ENCODE measurements around the gene TCF12.
A peak's percentile ranks its signal among the peaks of the same experiment; 100 is the strongest.
"Not testable (repeated sequence)": the region's sequence is repeated elsewhere in the genome, so short reads cannot be mapped to it uniquely, and the experiment has no call there.

The TCF12 gene

DNA sequence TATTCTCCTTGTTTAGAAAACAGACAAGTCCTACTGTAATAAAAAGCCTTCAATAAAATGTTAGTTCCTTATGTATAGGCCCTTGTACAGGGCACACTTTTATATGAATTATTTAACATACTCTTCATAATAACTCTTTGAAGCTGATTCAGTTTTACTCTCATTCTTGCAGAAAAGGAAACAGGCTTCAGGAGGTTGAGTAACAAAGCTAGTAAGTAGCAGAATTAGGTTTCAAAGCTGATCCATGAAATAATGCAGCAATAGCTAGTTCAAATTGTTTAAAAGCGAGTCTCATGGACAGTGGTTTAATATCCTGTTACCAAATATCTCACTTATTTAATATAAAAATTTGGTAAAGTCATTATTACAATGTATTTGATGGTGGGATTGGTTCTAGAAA, 25.0 kb downstream of the TCF12 start:
- H3K9me3 Mint-ChIP-seq, result peaks cover 18% of the 10 kb centered on the region
- no peaks in the 10 kb centered on the region for H3K27me3 Mint-ChIP-seq (ENCODE audit: low read depth)
- peaks cover 2% of the 10 kb centered on the region for H3K4me1 Mint-ChIP-seq (ENCODE audit: low read depth)
- no peak for DNase-seq (ENCODE audit: low spot score)
- H3K4me3 Mint-ChIP-seq, result no peak overlapping the region
- no peak overlapping the region for H3K27ac Mint-ChIP-seq
- peaks cover 17% of the 10 kb centered on the region for H3K36me3 Mint-ChIP-seq (ENCODE audit: low read depth)

DNA sequence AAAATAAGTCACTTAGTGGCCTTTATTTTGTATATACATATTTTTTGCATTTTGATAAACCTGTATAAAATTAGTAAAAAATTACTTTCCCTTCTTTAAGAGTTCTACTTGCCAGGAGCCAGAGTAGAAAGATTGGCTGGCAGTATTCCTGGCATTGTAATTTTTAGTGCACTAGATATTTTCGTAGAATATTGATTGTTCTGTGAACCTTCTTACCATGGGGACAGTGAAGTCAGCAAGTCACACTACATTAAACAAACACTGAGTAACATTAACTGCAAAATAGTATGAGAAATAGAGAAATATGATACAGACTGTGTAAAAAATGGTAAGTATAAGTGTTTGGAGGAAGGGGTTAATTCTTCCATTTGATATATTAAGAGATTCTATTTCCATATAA, 26.0 kb downstream of the TCF12 start:
- Mint-ChIP-seq H3K36me3 (ENCODE audit: low read depth) (peaks cover 13% of the 10 kb centered on the region), H3K27me3 (ENCODE audit: low read depth) (no peaks in the 10 kb centered on the region), H3K27ac (no peak overlapping the region), H3K4me3 (no peak overlapping the region), H3K9me3 (peaks cover 18% of the 10 kb centered on the region), H3K4me1 (ENCODE audit: low read depth) (peaks cover 3% of the 10 kb centered on the region)
- no peak for DNase-seq (ENCODE audit: low spot score)

GRCh38 chr15:56946150-56946549, 27.7 kb downstream of the TCF12 start:
- Mint-ChIP-seq H3K36me3 (ENCODE audit: low read depth) (peaks cover 14% of the 10 kb centered on the region), H3K27me3 (ENCODE audit: low read depth) (no peaks in the 10 kb centered on the region), H3K9me3 (peaks cover 18% of the 10 kb centered on the region), H3K4me1 (ENCODE audit: low read depth) (peaks cover 5% of the 10 kb centered on the region), H3K27ac (no peak overlapping the region), H3K4me3 (no peak overlapping the region)
- DNase-seq (ENCODE audit: low spot score), result no peak

GRCh38 chr15:56948000-56948763, 29.7 kb downstream of the TCF12 start:
- Mint-ChIP-seq H3K36me3 (ENCODE audit: low read depth) (peaks cover 18% of the 10 kb centered on the region), H3K4me3 (no peak overlapping the region), H3K27me3 (ENCODE audit: low read depth) (no peaks in the 10 kb centered on the region), H3K9me3 (peaks cover 21% of the 10 kb centered on the region), H3K27ac (no peak overlapping the region), H3K4me1 (ENCODE audit: low read depth) (peaks cover 3% of the 10 kb centered on the region)
- no peak for DNase-seq (ENCODE audit: low spot score)

GRCh38 chr15:56948764-56949101, 30.3 kb downstream of the TCF12 start:
- Mint-ChIP-seq H3K4me1 (ENCODE audit: low read depth) (peaks cover 3% of the 10 kb centered on the region), H3K27ac (no peak overlapping the region)

GRCh38 chr15:56950979-56951378, 32.5 kb downstream of the TCF12 start:
- H3K4me3 Mint-ChIP-seq, result no peak overlapping the region
- DNase-seq (ENCODE audit: low spot score), result no peak
- peaks cover 3% of the 10 kb centered on the region for H3K4me1 Mint-ChIP-seq (ENCODE audit: low read depth)
- peaks cover 28% of the 10 kb centered on the region for H3K36me3 Mint-ChIP-seq (ENCODE audit: low read depth)
- no peak overlapping the region for H3K27ac Mint-ChIP-seq
- no peaks in the 10 kb centered on the region for H3K27me3 Mint-ChIP-seq (ENCODE audit: low read depth)
- H3K9me3 Mint-ChIP-seq, result peaks cover 28% of the 10 kb centered on the region

More at GRCh38 chr15:56948764-56949101, 30.3 kb downstream of the TCF12 start:
- Mint-ChIP-seq H3K4me3 (no peak overlapping the region), H3K9me3 (peaks cover 23% of the 10 kb centered on the region), H3K27me3 (ENCODE audit: low read depth) (no peaks in the 10 kb centered on the region), H3K36me3 (ENCODE audit: low read depth) (peaks cover 19% of the 10 kb centered on the region)
- no peak for DNase-seq (ENCODE audit: low spot score)

- Mint-ChIP-seq H3K4me1 (ENCODE audit: low read depth) (peaks cover 5% of the 10 kb centered on the region), H3K9me3 (peaks cover 30% of the 10 kb centered on the region), H3K27me3 (ENCODE audit: low read depth) (peaks cover 2% of the 10 kb centered on the region), H3K27ac (no peak overlapping the region), H3K4me3 (no peak overlapping the region), H3K36me3 (ENCODE audit: low read depth) (peaks cover 31% of the 10 kb centered on the region)
- no peak for DNase-seq (ENCODE audit: low spot score)
Measured at GRCh38 chr15:56953790-56954189, 35.3 kb downstream of the TCF12 start.

GRCh38 chr15:56955011-56955410, 36.6 kb downstream of the TCF12 start:
- Mint-ChIP-seq H3K36me3 (ENCODE audit: low read depth) (peaks cover 31% of the 10 kb centered on the region), H3K9me3 (peaks cover 30% of the 10 kb centered on the region)
- H3K27me3 Mint-ChIP-seq (ENCODE audit: low read depth); H3K4me1 Mint-ChIP-seq (ENCODE audit: low read depth); DNase-seq (ENCODE audit: low spot score); H3K4me3 Mint-ChIP-seq; H3K27ac Mint-ChIP-seq: not testable (repeated sequence)

- Mint-ChIP-seq H3K27ac (no peak overlapping the region), H3K9me3 (peaks cover 30% of the 10 kb centered on the region), H3K27me3 (ENCODE audit: low read depth) (peaks cover 2% of the 10 kb centered on the region), H3K36me3 (ENCODE audit: low read depth) (peaks cover 28% of the 10 kb centered on the region), H3K4me3 (no peak overlapping the region), H3K4me1 (ENCODE audit: low read depth) (peaks cover 7% of the 10 kb centered on the region)
- no peak for DNase-seq (ENCODE audit: low spot score)
Measured at GRCh38 chr15:56956538-56956937, 38.1 kb downstream of the TCF12 start.

GRCh38 chr15:56957812-56958406, 39.5 kb downstream of the TCF12 start:
- peaks cover 8% of the 10 kb centered on the region for H3K4me1 Mint-ChIP-seq (ENCODE audit: low read depth)
- H3K4me3 Mint-ChIP-seq, result no peak overlapping the region
- no peak for DNase-seq (ENCODE audit: low spot score)
- peaks cover 5% of the 10 kb centered on the region for H3K27me3 Mint-ChIP-seq (ENCODE audit: low read depth)
- peaks cover 29% of the 10 kb centered on the region for H3K36me3 Mint-ChIP-seq (ENCODE audit: low read depth)
- no peak overlapping the region for H3K27ac Mint-ChIP-seq
- H3K9me3 Mint-ChIP-seq, result peaks cover 27% of the 10 kb centered on the region

DNA sequence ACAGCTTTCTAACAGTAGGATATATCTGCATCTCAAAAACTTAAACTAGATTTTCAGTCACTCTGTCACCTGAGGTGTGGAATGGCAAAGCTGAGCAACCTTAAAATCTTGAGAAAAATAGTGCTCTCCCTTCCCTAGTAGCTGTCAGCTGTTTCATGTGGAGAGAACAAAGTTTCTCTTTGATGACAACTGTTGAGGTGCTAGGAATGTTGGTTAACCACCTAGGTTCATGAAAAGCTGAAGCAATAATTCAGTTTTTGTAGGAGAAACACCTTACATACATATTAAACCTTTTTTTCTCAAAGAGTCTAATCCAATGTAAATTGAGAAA, 40.8 kb downstream of the TCF12 start:
- Mint-ChIP-seq H3K27ac (no peak overlapping the region), H3K9me3 (peaks cover 22% of the 10 kb centered on the region), H3K4me1 (ENCODE audit: low read depth) (peaks cover 17% of the 10 kb centered on the region), H3K4me3 (no peak overlapping the region), H3K36me3 (ENCODE audit: low read depth) (peaks cover 25% of the 10 kb centered on the region), H3K27me3 (ENCODE audit: low read depth) (peaks cover 12% of the 10 kb centered on the region)
- DNase-seq (ENCODE audit: low spot score), result no peak

GRCh38 chr15:56960116-56960515, 41.7 kb downstream of the TCF12 start:
- H3K27ac Mint-ChIP-seq, result no peak overlapping the region
- H3K27me3 Mint-ChIP-seq (ENCODE audit: low read depth), result peaks cover 15% of the 10 kb centered on the region
- peaks cover 16% of the 10 kb centered on the region for H3K36me3 Mint-ChIP-seq (ENCODE audit: low read depth)
- peaks cover 20% of the 10 kb centered on the region for H3K4me1 Mint-ChIP-seq (ENCODE audit: low read depth)
- peaks cover 14% of the 10 kb centered on the region for H3K9me3 Mint-ChIP-seq
- H3K4me3 Mint-ChIP-seq, result no peak overlapping the region
- DNase-seq (ENCODE audit: low spot score), result no peak

DNA sequence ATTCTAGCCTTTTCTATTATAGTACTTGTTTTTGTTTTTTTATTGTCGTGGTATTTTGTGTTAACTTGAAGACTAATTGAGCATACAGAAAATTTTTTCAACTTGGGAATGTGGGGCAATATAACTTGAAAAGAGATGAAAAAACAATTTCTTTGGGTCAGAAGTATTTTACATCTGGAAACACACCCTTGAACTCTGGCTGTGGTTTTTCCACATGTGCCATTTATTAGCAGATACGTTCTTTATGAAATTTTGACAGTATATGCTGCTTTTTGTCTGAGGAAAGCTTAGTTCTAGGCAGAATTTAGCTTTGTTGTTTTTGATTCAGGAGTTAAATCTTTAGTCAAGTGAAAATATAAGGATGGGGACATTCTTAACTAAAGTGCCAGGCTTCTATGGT, 44.7 kb downstream of the TCF12 start:
- Mint-ChIP-seq H3K4me1 (ENCODE audit: low read depth) (peaks cover 24% of the 10 kb centered on the region), H3K36me3 (ENCODE audit: low read depth) (peaks cover 3% of the 10 kb centered on the region), H3K27ac (no peak overlapping the region), H3K27me3 (ENCODE audit: low read depth) (peaks cover 13% of the 10 kb centered on the region), H3K9me3 (no peaks in the 10 kb centered on the region), H3K4me3 (no peak overlapping the region)
- DNase-seq (ENCODE audit: low spot score), result no peak

- H3K4me1 Mint-ChIP-seq (ENCODE audit: low read depth), result peaks cover 22% of the 10 kb centered on the region
- DNase-seq (ENCODE audit: low spot score), result no peak
- no peak overlapping the region for H3K4me3 Mint-ChIP-seq
- H3K9me3 Mint-ChIP-seq, result no peaks in the 10 kb centered on the region
- H3K36me3 Mint-ChIP-seq (ENCODE audit: low read depth), result peaks cover 3% of the 10 kb centered on the region
- H3K27me3 Mint-ChIP-seq (ENCODE audit: low read depth), result peaks cover 13% of the 10 kb centered on the region
- H3K27ac Mint-ChIP-seq, result no peak overlapping the region
Measured at GRCh38 chr15:56963710-56964109, 45.3 kb downstream of the TCF12 start.

DNA sequence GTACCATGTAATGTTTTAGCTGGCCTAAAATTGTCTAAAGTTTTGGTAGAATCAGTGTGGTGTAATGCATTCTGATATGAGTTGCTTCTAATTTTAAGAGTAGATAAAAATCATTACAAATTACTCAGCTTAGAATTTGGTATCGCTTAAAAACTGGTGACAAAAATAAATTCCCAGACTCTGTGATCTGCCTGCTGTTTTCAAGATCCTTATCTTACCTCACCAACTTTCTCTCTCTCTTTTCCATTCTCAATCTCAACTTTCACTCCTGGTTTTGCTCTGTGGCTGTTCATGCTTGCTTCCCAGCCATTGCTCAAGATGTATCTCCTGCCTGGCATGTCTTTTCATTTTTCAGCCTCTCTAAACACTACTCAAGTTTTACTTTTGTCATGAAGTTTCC, 45.7 kb downstream of the TCF12 start:
- Mint-ChIP-seq H3K27me3 (ENCODE audit: low read depth) (peaks cover 13% of the 10 kb centered on the region), H3K27ac (no peak overlapping the region), H3K4me1 (ENCODE audit: low read depth) (peaks cover 24% of the 10 kb centered on the region), H3K36me3 (ENCODE audit: low read depth) (peaks cover 3% of the 10 kb centered on the region), H3K9me3 (no peaks in the 10 kb centered on the region), H3K4me3 (no peak overlapping the region)
- DNase-seq (ENCODE audit: low spot score), result peak; percentile 9

Measured in T-helper 2 cell treated with Interferon-gamma antibody and Interleukin-4, amounts not matched to agents 5 μg/mL and 100 μg/mL, for 36 hours (primary cell).